GM21526 (cell line): Measurements from ENCODE around the gene DQX1.

Experiments
- ATAC-seq: cut with Tn5 transposase; IDR thresholded peaks from one replicate; pipeline ENCODE4 v1.9.1; 2021; ENCODE audit warnings: moderate library complexity; ENCODE audit not compliant: unreplicated experiment, low FRiP score

The DQX1 gene

DNA sequence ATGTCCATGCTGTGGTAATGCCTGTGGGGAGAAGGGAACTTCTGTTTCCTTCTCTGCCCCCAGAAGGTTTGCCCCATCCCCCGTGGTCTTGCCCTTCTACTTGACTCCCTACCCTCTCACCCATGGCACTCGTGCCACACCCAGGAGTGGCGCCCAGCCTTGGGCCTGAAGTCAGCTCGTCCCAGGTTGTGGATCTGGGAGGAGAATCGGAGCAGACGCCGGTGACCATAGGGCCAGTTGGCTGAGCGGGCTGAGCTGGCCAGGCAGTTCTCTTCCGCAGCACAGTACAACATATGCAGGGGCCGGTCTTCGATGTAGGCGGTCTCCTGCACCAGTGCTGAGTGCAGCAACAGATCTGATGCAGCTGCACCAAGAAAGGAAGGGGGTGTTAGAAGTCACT is 8.4 kb upstream of the DQX1 start:
- no peak for ATAC-seq

DNA sequence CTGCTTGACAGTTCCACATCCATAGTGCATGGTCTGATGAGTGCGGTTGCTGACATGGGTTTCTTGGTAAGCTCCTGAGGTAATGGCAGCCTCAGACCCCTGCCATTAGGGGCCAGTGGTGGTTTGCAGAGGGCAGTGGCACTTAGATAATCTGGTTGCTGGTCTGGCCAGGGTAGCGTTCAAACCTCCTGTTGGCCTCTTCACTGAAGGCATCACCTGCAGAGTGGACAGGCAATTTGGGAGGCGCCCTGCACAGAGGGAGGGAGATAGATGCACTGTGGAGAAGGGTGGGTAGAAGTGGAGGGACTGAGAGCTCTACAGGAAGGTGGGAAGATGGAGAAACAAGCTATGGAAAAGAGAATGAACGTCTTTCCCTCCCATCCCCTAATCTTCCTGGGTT is 7.4 kb upstream of the DQX1 start:
- no peak for ATAC-seq

DNA sequence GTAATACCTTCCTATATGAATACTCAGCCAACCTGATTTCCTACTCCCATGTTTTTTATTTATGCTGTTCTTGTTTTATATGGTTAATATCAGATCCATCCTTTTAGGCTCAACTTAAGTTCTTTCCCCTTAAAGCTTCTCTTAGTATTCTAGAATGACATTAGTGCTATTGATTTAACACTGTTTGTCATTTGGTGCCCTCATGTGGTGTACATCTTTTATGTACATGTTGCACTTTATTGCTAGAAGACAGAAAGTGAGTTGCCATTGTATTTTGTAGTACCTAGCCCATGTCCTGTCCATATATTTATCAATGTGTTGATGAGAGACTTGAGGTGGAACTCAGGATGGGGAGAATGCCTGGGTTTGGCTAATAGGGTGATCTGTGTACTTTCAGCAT is 6.2 kb upstream of the DQX1 start:
- ATAC-seq, result no peak

DNA sequence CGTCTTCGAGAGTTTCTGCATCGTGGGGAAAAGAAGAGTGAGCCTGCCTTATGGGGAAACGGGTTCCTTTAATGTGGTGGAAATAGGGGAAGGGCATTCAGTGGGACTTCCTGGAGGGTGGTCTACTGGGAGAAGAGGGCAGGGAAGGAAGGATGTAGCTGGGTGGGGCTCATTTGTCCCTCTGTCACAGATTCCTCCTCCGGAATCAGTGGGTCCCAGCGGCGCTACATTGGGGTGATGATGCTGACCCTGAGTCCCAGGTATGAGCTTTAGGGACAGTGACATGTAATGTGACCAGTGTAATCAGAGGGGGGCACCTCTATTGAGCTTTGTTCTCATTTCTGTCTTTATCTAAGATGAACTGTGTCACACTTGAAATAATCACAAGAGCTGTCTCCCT is 5.6 kb upstream of the DQX1 start:
- no peak for ATAC-seq

DNA sequence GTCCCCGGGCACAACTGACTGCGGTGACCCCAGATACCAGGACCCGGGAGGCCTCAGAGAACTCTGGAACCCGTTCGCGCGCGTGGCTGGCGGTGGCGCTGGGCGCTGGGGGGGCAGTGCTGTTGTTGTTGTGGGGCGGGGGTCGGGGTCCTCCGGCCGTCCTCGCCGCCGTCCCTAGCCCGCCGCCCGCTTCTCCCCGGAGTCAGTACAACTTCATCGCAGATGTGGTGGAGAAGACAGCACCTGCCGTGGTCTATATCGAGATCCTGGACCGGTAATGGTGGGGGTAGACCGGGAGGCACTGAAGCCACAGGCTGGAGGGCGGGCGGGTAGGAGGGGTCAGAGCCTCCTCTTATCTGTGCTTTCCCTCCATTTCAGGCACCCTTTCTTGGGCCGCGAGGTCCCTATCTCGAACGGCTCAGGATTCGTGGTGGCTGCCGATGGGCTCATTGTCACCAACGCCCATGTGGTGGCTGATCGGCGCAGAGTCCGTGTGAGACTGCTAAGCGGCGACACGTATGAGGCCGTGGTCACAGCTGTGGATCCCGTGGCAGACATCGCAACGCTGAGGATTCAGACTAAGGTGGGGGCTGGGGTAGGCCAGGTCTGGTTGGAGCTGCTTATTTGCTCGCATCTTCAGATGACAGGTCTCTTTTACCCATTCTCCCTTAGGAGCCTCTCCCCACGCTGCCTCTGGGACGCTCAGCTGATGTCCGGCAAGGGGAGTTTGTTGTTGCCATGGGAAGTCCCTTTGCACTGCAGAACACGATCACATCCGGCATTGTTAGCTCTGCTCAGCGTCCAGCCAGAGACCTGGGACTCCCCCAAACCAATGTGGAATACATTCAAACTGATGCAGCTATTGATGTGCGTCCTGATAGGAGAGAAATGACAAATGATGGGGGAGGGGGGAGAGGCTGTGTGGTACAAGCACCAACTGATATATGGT is 4.5 kb upstream of the DQX1 start:
- peak; percentile 17 for ATAC-seq

DNA sequence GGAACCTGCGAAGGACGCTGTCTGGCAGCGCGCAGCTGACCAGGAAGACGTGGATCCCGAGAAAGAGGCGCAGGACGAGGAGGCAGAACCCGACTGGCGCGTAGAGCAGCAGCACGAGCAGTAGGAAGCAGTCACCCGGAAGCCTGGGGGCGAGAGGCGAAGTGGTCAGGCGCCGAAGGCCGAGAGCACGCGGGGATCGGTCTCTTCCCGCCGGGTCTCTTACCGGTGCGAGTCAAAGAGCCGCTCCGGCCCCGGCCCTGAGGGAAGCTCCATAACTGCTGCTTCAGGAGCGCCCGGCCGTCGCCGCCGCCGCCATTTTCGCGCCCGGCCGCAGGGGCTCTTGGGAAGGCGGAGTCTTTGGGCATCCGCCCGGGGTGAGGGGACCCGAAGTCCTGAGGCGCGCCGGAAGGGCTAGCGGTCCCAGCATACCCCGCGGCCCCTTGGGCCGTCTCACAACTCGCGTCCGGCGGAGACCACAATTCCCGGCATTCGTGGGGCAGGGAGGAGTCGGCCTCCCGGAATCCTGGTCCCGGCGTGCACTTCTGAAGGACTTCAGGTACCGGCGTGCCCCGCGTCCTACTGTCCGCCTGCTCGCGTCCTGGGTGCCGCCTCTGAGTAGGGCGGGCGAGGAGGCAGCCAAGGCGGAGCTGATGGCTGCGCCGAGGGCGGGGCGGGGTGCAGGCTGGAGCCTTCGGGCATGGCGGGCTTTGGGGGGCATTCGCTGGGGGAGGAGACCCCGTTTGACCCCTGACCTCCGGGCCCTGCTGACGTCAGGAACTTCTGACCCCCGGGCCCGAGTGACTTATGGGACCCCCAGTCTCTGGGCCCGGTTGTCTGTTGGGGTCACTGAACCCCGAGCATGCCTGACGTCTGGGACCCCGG is 3.6 kb upstream of the DQX1 start, which contains the start of the genes AUP1 and HTRA2:
Gene AUP1, minus strand, starts transcription at position 350 of the 882 bp plus-strand sequence. Its CDS starts 77 bp downstream, at position 273.
Gene HTRA2, plus strand, starts transcription at position 577 of the 882 bp plus-strand sequence. Its CDS starts 74 bp downstream, at position 651.
- peak; percentile 73 for ATAC-seq

DNA sequence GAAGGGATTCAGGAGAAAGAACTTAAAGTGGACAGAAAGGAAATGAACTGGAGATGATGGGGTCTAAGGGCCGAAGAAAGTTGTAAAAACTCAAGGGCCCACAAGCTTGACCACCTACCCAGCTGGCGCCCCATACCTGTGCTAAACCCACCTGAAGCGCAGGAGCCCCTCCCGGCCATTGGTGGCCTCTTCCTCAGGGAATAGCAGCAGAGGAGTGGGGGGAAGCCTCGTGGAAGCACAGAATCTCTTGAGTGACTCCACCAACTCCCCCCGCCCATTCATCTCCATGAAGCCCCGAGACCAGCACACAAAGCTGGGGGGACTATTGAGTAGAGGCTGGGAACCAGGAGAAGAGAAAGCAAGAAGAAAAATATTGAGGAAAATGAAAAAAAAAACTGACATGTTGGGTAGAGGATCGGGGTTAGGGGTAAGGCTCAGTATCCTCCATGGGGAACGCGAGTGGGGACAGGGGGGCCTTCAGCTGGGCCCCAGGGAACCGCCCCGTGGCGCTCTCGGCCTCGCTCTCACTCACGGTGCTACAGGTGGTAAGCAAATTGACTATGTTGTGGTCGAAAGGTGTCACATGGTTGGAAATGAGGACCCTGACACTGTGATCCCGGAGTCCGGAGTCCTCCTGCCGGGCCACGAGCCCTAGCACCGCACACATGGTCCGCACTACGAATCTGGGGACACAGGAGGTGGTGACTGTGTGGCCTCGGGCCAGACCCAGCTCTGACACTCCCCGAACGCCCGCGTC is 2.7 kb upstream of the DQX1 start:
- ATAC-seq, result peak; percentile 10

DNA sequence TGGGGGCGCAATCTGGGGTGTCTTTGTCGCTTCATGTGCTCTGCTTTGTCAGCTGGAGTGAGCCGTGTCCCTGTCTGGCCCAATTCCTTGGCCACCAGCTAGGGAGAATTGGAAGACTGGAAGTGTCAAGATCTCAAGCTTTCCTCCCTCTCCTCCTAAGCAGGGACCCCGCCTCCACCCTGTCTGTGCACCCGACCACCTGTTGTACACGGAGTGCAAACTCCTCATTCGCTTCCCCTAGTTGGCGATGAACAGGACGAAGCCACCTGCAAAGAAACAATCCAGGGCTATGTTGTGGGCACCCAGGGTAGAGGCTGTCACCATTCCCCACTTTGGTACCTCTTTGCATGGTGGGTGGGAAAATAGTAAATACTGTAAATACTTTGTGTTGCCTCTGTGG is 1.7 kb upstream of the DQX1 start:
- no peak for ATAC-seq

DNA sequence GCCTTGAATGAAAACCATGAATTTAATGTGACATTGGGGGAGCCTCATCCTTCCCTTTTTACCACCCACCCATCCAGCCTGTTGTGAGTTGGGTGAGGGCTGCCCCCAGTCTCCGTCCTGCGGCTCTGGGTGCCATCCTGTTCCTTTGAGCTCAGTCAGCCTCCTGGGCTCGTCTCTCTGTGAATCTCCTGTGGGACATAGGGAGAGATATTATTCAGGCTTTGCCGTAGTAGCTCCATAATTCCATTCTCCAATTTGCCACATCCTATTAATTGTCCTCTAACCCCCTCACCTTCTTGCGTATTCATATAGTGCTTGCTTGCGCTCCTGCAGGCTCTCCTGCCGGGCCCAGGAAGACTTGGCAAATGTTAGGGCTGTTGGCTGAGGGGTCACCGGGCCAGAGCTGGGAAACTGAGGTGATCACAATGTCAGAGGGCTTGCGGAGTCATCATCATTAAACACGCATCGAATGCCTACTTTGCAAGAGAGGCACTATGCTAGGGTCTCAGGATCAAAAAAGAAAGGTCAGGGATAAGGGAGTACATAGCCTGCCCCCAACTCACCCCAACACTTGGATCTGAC is 709 bp upstream of the DQX1 start:
- ATAC-seq, result no peak

DNA sequence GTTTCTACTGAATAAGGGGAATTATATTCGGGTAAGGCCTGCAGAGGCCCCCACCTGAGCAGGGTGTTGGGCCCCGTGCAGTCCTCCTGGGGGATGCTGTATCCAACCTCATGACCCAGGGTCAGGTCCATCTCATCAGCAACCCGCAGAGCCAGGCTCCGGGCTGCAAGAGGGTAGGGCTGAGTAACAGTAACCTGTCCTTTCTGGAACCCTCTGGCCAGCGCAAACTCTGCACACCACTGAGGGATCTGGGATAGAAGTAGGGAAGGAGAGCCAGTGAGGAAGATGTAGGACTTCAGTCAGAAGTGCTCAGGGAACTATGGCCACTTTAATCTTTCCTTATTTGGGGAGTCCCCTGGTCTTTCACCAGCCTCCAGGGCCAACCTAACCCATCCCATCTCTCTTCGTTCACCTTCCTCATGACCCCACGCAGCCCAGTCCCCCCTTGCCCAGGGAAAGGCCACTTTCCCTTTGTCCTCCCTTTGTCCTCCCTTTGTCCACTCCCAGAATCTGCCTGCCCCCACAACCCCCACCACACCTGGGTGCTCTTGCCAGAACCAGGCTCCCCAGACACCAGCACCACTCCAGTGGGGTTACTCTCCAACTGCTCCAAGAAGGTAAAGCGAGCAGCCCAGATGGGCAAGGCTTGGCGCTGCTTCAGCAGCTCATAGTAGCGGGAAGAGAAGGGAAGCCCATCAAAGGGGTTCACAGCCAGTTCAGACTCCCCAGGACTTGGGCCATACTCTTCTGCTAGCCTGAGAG is 895 bp downstream of the DQX1 start:
- no peak for ATAC-seq

DNA sequence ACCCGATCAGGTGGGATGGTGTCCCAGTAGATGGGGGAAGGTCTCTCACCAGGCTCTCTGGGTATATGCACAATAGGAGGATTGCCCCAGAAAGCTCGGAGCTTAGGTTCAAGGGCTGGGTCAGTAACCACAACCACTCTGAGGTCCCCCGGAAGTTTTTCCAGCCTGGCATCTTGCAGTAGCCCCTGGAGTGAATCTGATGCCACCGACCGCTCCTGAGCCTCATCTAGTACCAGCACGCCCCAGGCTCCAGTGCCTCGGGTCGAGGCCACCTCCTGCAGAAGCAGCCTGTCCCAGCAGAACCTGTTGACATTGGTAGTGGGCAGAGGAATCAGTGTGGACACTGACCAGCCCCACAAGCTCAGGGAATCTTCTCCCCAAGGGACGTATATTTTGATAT is 2.0 kb downstream of the DQX1 start:
- no peak for ATAC-seq

DNA sequence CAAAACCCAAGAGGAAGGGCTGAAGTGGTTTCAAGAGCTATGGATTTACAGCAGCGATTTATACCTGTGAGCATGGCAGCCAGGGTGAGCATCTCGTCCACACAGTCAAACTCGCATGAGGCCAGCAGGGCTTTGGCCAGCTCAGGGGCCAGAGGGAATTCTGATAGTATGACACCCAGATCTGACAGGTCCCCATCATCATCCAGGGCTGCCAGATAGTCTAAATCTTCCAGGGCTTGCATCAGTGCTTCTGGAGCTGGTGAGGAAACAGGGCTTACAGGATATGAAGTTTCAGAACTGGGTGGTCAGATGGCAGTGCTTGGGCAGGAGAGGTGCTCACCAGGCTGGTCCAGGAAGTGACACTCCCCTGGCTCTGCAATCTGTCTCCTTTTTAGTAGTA is 3.5 kb downstream of the DQX1 start:
- ATAC-seq, result no peak

DNA sequence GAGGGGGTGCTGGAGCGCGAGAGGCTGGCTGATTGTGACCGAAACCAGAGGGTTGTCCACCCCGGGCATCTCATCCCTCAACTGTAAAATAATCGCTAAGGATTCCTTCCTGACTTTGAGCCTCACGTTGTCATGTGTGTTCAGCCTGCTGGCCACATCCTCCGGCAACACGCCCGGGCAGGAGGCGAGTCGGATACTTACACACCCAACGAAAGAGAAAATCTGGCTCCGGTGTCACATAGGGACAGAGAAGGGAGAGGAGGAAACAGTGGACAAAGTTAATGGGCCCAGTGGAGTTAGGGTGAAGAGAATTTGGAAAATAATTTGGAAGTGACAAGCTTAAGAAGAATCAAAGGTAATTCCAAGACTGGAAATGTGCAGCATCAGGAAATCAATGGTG is 9.4 kb downstream of the DQX1 start:
- no peak for ATAC-seq

DNA sequence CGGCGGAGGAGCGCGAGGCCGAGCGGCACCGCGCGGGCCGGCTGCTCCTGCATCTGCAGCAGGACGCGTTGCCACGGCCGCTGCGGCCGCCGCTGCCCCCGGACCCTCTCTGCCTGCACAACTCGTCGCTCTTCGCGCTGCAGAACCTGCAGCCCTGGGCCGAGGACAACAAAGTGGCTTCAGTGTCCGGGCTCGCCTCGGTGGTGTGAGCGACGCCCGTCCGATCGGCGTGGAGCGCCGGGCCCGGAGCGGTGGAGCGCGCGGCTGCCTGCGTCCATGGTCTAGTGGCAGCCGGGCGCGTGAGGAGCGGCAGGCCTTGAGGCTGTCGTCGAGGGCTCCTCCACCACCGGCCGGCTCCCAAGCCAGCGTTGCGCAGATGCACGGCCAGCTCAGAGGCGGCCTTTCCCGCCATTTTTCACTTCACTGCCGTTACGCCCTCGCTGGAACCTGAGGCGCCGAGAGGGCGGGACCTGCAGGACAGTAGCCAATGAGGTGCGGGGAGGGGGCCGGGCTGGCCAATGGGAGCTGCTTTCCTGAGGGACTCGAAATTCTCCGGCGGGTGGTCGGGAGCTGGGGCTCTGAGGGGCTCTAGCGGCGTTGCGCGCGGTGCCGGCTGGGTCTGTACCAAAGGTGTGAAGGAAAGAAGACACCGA is 9.9 kb downstream of the DQX1 start:
- no peak for ATAC-seq

DNA sequence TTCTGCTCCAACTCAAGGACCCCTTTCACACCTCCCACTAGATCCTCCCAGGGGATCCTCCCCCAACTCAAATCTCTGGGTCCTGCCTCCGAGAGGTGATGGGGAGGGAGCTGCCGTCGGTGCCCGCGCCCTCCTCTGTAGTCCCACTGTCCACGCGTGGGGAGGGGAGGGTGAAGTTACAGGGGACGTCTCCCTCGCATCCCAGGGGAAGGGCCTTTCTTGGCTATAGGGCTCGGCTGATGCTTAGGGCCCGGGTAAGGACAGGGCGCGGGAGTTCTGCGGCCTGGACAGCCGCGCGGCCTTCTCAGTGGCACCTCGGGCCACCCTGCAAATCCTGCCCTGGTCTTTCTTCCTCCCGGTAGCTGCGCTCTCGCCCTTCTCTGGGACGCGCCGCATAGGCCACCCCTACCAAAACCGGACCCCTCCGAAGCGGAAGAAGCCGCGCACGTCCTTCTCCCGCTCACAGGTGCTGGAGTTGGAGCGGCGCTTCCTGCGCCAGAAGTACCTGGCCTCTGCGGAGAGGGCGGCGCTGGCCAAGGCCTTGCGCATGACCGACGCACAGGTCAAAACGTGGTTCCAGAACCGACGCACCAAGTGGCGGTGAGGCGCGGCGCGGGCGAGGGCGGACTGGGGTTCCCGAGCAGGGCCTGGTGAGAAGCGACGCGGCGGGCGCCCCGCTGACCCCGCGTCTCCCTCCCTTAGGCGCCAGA is 10.6 kb downstream of the DQX1 start:
- no peak for ATAC-seq

DNA sequence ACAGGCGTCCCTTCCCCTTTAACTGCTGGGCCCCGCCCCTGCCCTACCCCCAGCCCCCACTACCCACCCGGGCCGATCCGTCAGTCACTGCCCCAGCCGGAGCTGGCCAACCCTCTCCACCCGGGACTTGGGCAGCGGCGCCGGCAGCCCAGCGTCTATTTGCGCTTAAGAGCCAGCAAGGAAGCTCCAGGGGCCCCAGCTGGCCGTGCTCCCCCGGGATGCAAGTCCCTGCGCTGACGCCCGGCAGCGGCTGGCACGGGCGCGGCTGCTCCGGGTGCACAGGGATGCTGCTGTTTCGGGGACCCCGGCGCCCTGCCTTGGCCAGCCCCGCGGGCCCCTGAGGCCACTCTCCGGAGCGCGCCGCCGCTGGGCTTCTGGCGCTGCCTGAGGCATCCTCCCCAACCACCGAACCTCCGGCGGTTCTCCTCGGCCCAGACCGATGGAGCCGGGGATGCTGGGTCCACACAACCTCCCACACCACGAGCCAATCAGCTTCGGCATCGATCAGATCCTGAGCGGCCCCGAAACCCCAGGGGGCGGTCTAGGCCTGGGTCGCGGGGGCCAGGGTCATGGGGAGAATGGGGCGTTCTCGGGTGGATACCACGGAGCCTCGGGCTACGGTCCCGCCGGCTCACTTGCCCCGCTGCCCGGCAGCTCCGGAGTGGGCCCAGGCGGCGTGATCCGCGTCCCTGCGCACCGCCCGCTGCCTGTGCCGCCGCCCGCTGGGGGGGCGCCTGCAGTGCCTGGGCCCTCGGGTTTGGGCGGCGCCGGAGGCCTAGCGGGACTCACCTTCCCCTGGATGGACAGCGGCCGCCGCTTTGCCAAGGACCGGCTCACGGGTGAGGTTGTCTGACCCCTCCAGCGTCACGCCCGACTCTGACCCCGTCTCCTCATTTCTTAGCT is 11.4 kb downstream of the DQX1 start, which contains the start of gene TLX2:
Gene TLX2, plus strand, starts transcription at position 83 of the 903 bp plus-strand sequence. Its CDS starts 357 bp downstream, at position 440.
- ATAC-seq, result no peak
